K562 (cell line): Measurements from ENCODE around the gene PFAS. TPM values are rescaled to one million over a fixed set of nuclear protein-coding genes. Genes with fewer than 3 reads are reported as not detected.

ENCODE experiments used
- C11orf30 ChIP-seq: fragments of 450-650 bp; IDR thresholded peaks from 2 replicates; pipeline ENCODE4 v1.6.1; 2016; ENCODE audit warnings: low read depth, mild to moderate bottlenecking
- CEBPG ChIP-seq, 3 experiments: fragments of 200-800 bp in 1 of 3; sonication (Bioruptor generic) in 1 of 3; sonication (generic) in 1 of 3; formaldehyde crosslinking in 1 of 3; IDR thresholded peaks in 2 of 3; conservative IDR thresholded peaks in 1 of 3; 2 replicates each; pipeline versions ENCODE4 v1.6.1 to v1.8.0; 2016 to 2022; ENCODE audit warnings: missing compliant biosample characterization in 2 of 3, missing genetic modification characterization in 2 of 3, mild to moderate bottlenecking in 1 of 3, missing genetic modification reagents in 1 of 3
- HNRNPL ChIP-seq: fragments of 200-400 bp; formaldehyde crosslinking; IDR thresholded peaks from 2 replicates; pipeline ENCODE4 v1.6.1; 2017; ENCODE audit warnings: low read depth, mild to moderate bottlenecking, low read length
- NR2C1 ChIP-seq, 2 experiments: fragments of 450-650 bp; IDR thresholded peaks; 2 replicates each; pipeline ENCODE4 v1.6.1; 2017; ENCODE audit warnings: mild to moderate bottlenecking in 2 of 2, antibody characterized with exemption in 1 of 2, inconsistent platforms in 1 of 2, missing compliant biosample characterization in 1 of 2, missing genetic modification characterization in 1 of 2
- SMARCA5 ChIP-seq: fragments of 450-650 bp; IDR thresholded peaks from 2 replicates; pipeline ENCODE4 v1.6.1; 2016
- polyA plus RNA-seq, 8 experiments: library from polyadenylated mRNA; depleted of rRNA in 4 of 8; stranded (reverse) in 5 of 8; unstranded in 3 of 8; fragments of >200 nt; fragmentation: Nextera tagmentation in 2 of 8; fragmentation: Illumina TruSeq in 1 of 8; extraction: Ambion mirVana in 2 of 8; extraction: Trizol in 1 of 8; gene quantifications; 2 replicates each; pipeline versions ENCODE4 v1.2.1 to v1.2.3, GENCODE V29; 2011 to 2014; ENCODE audit warnings: inconsistent platforms in 1 of 8, missing spikeins in 1 of 8
- total RNA-seq, 7 experiments: library from RNA; depleted of rRNA in 6 of 7; stranded (reverse); fragments of >200 nt in 6 of 7; fragmentation: Illumina TruSeq in 2 of 7; extraction: Trizol in 2 of 7; gene quantifications; 2 replicates each; pipeline versions ENCODE4 v1.2.1 to v1.2.3, GENCODE V29; 2011 to 2021; ENCODE audit warnings: low replicate concordance in 1 of 7
- TF ChIP-seq, protein P1 (sequence below): fragments of 250-450 bp; sonication (Bioruptor Pico); IDR thresholded peaks from 2 replicates; pipeline ENCODE4 v1.4.0; 2020; ENCODE audit warnings: mild to moderate bottlenecking, moderate library complexity
- TF ChIP-seq, protein P2 (sequence below): fragments of 450-650 bp; formaldehyde crosslinking; IDR thresholded peaks from 2 replicates; pipeline ENCODE4 v1.4.0; 2020; ENCODE audit warnings: mild to moderate bottlenecking, moderate library complexity
- TF ChIP-seq, protein P3 (sequence below): fragments of 450-650 bp; IDR thresholded peaks from 2 replicates; pipeline ENCODE4 v1.6.1; 2016
- TF ChIP-seq, protein P4 (sequence below), 2 experiments: fragments of 450-650 bp; formaldehyde crosslinking in 1 of 2; IDR thresholded peaks; 2 replicates each; pipeline versions ENCODE4 v1.4.0 to v1.6.1; 2014 to 2020; ENCODE audit warnings: mild to moderate bottlenecking in 2 of 2, borderline replicate concordance in 1 of 2, low read depth in 1 of 2

The PFAS gene
- total and polyA plus RNA-seq, 9 of the 15 experiments (the other 6 are each of a cell fraction or from before 2014, with no cell fraction given): 11.6 to 131 (median 43.9) TPM

DNA sequence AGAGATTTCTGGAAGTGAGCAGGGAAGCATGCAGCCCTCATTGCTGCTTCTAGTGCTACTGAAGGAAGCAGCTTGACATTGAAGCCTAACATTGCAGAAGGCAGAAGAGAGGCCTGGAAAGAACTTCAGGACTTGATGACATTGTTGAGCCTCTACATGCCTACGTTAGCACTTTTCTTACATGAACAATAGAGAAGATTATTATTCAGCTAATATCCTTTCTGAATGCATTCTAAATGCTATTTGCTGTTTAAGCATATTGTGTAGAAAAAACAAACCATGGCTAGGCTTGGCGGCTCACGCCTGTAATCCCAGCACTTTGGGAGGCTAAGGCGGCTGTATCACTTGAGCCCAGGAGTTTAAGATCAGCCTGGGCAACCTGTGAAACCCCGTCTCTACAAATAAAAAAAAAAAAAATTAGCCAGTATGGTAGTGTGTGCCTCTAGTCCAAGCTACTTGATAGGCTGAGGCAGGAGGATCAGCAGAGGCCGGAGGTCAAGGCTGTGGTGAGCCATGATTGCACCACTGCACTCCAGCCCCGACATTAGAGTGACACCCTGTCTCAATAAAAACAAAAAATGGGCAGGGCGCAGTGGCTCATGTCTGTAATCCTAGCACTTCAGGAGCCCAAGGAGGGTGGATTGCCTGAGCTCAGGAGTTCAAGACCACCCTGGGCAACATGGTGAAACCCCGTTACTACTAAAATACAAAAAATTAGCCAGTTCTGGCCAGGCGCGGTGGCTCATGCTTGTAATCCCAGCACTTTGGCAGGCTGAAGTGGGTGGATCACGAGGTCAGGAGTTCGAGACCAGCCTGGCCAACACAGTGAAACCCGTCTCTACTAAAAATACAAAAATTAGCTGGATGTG, 36.5 kb upstream of the PFAS start (continued):
- TF ChIP-seq, protein P1, sequence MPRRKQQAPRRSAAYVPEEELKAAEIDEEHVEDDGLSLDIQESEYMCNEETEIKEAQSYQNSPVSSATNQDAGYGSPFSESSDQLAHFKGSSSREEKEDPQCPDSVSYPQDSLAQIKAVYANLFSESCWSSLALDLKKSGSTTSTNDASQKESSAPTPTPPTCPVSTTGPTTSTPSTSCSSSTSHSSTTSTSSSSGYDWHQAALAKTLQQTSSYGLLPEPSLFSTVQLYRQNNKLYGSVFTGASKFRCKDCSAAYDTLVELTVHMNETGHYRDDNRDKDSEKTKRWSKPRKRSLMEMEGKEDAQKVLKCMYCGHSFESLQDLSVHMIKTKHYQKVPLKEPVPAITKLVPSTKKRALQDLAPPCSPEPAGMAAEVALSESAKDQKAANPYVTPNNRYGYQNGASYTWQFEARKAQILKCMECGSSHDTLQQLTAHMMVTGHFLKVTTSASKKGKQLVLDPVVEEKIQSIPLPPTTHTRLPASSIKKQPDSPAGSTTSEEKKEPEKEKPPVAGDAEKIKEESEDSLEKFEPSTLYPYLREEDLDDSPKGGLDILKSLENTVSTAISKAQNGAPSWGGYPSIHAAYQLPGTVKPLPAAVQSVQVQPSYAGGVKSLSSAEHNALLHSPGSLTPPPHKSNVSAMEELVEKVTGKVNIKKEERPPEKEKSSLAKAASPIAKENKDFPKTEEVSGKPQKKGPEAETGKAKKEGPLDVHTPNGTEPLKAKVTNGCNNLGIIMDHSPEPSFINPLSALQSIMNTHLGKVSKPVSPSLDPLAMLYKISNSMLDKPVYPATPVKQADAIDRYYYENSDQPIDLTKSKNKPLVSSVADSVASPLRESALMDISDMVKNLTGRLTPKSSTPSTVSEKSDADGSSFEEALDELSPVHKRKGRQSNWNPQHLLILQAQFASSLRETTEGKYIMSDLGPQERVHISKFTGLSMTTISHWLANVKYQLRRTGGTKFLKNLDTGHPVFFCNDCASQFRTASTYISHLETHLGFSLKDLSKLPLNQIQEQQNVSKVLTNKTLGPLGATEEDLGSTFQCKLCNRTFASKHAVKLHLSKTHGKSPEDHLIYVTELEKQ: no peak
- TF ChIP-seq NR2C1 (IDR thresholded peaks at IDR 0.05) (peak; percentile 84), NR2C1 (tag; IDR thresholded peaks at IDR 0.05) (peak; percentile 85), HNRNPL (no peak), C11orf30 (peak; percentile 42; the same call in 1 of the 2 replicates), SMARCA5 (peak; percentile 63; the same call in 1 of the 2 replicates), CEBPG (CRISPR knock-in tag; IDR thresholded peaks at IDR 0.05) (peak; percentile 80), CEBPG (tag; conservative IDR thresholded peaks at IDR 0.05 in 1 of 2, IDR thresholded peaks at IDR 0.05 in 1 of 2) (peak; percentile 27 to 62; a peak in 1 of 4 replicates)
- TF ChIP-seq, protein P2, sequence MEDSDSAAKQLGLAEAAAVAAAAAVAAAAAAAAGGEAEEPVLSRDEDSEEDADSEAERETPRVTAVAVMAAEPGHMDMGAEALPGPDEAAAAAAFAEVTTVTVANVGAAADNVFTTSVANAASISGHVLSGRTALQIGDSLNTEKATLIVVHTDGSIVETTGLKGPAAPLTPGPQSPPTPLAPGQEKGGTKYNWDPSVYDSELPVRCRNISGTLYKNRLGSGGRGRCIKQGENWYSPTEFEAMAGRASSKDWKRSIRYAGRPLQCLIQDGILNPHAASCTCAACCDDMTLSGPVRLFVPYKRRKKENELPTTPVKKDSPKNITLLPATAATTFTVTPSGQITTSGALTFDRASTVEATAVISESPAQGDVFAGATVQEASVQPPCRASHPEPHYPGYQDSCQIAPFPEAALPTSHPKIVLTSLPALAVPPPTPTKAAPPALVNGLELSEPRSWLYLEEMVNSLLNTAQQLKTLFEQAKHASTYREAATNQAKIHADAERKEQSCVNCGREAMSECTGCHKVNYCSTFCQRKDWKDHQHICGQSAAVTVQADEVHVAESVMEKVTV (CRISPR knock-in tag): no peak
- TF ChIP-seq, protein P3, sequence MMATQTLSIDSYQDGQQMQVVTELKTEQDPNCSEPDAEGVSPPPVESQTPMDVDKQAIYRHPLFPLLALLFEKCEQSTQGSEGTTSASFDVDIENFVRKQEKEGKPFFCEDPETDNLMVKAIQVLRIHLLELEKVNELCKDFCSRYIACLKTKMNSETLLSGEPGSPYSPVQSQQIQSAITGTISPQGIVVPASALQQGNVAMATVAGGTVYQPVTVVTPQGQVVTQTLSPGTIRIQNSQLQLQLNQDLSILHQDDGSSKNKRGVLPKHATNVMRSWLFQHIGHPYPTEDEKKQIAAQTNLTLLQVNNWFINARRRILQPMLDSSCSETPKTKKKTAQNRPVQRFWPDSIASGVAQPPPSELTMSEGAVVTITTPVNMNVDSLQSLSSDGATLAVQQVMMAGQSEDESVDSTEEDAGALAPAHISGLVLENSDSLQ: peak; percentile 88
- TF ChIP-seq, protein P4, sequence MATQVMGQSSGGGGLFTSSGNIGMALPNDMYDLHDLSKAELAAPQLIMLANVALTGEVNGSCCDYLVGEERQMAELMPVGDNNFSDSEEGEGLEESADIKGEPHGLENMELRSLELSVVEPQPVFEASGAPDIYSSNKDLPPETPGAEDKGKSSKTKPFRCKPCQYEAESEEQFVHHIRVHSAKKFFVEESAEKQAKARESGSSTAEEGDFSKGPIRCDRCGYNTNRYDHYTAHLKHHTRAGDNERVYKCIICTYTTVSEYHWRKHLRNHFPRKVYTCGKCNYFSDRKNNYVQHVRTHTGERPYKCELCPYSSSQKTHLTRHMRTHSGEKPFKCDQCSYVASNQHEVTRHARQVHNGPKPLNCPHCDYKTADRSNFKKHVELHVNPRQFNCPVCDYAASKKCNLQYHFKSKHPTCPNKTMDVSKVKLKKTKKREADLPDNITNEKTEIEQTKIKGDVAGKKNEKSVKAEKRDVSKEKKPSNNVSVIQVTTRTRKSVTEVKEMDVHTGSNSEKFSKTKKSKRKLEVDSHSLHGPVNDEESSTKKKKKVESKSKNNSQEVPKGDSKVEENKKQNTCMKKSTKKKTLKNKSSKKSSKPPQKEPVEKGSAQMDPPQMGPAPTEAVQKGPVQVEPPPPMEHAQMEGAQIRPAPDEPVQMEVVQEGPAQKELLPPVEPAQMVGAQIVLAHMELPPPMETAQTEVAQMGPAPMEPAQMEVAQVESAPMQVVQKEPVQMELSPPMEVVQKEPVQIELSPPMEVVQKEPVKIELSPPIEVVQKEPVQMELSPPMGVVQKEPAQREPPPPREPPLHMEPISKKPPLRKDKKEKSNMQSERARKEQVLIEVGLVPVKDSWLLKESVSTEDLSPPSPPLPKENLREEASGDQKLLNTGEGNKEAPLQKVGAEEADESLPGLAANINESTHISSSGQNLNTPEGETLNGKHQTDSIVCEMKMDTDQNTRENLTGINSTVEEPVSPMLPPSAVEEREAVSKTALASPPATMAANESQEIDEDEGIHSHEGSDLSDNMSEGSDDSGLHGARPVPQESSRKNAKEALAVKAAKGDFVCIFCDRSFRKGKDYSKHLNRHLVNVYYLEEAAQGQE (IDR thresholded peaks at IDR 0.05; ENCODE audit: borderline replicate concordance): 0 out of 2 replicates have a peak, but pooled peaks have one; percentile 21
- TF ChIP-seq, protein P4 (CRISPR knock-in tag; IDR thresholded peaks at IDR 0.05; ENCODE audit: low read depth): no peak
